Esophagus muscularis mucosa (tissue), 4 donors: ENCODE data around the gene PACSIN1. TPM values are rescaled to one million over a fixed set of nuclear protein-coding genes. Genes with fewer than 3 reads are reported as not detected.

Source experiments
- DNase-seq: peaks from one replicate; pipeline ENCODE4 v3.0.0-alpha.2; 2017; ENCODE audit errors: extremely low spot score
- H3K27ac ChIP-seq, 4 donors: fragments of 200-600 bp; sonication (generic); replicated peaks in 1 of 4; 1 replicate in 3 of 4; 2 replicates in 1 of 4; pipeline ENCODE4 v1.5.1; 2016 to 2019; ENCODE audit warnings: mild to moderate bottlenecking in 1 of 4
- H3K27me3 ChIP-seq, 4 donors: fragments of 200-600 bp; sonication (generic); one replicate each; pipeline versions ENCODE4 v1.5.1 to v1.6.0; 2016 to 2019
- H3K36me3 ChIP-seq, 4 donors: fragments of 200-600 bp; sonication (generic); one replicate each; pipeline ENCODE4 v1.5.1; 2016 to 2019
- H3K4me1 ChIP-seq, 4 donors: fragments of 200-600 bp; sonication (generic); one replicate each; pipeline ENCODE4 v1.5.1; 2016 to 2019
- H3K4me3 ChIP-seq, 4 donors: fragments of 200-600 bp; sonication (generic); 1 replicate in 2 of 4; 2 replicates in 2 of 4; pipeline ENCODE4 v1.5.1; 2016 to 2019; ENCODE audit warnings: mild to moderate bottlenecking in 4 of 4, moderate library complexity in 1 of 4
- H3K9me3 ChIP-seq, 4 donors: fragments of 200-600 bp; sonication (generic); 1 replicate in 3 of 4; 2 replicates in 1 of 4; pipeline ENCODE4 v1.5.1; 2016 to 2019
- EP300 ChIP-seq: sonication (generic); formaldehyde crosslinking; IDR thresholded peaks from one replicate; pipeline ENCODE4 v1.6.1; 2017; ENCODE audit warnings: antibody characterized with exemption
- POLR2A ChIP-seq: fragments of 450-650 bp; IDR thresholded peaks from one replicate; pipeline ENCODE4 v1.6.1; 2017; ENCODE audit warnings: antibody characterized with exemption, moderate library complexity, mild to moderate bottlenecking, low read depth
- POLR2AphosphoS5 ChIP-seq, 2 donors: sonication (generic); formaldehyde crosslinking; IDR thresholded peaks; one replicate each; pipeline ENCODE4 v1.6.1; 2017; ENCODE audit warnings: antibody characterized with exemption in 2 of 2
- WGBS: methylation state at CpG from one replicate; pipeline ENCODE4 v1.1.5; 2018; 5-methylcytosine and 5-hydroxymethylcytosine counted together
- intact Hi-C: fragments of 100-400 bp; cut with DNase I; formaldehyde crosslinking; loops from one replicate; pipeline ENCODE4 v1.15.1; 2023
- total RNA-seq, 4 donors: library from RNA; depleted of rRNA; stranded (reverse); fragments of >200 nt; gene quantifications; one replicate each; pipeline versions ENCODE4 v1.1.0 to v1.2.1, GENCODE V29; 2016
- TF ChIP-seq, protein P1 (sequence below), 3 experiments: fragments of 200-600 bp in 2 of 3; fragments of 450-650 bp in 1 of 3; sonication (generic) in 2 of 3; IDR thresholded peaks; one replicate each; pipeline ENCODE4 v1.5.1; 2017 to 2019; ENCODE audit warnings: antibody characterized with exemption in 3 of 3, mild to moderate bottlenecking in 2 of 3, moderate library complexity in 1 of 3

Gene PACSIN1
- total RNA-seq, 4 donors from 2014 or later, result 0.42 to 2.3 (median 1.7) TPM

DNA sequence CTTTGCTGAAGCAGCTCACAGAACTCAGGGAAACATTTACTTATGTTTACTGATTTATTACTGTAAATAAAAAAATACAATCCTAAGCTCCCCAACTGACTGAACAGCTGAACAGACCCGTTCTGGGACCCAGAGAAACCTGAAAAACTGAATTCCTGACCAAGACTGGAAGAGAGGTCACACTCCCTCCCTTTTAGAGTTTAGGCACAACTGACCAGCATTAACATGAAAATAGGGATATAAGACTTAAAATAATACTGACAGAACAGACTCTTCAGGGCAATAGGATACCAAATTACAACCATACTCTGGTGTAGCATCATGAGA, 28.3 kb upstream of the PACSIN1 start:
- TF ChIP-seq POLR2AphosphoS5 (IDR thresholded peaks at IDR 0.05) (no peak), EP300 (no peak), POLR2A (no peak)
- TF ChIP-seq, protein P1, sequence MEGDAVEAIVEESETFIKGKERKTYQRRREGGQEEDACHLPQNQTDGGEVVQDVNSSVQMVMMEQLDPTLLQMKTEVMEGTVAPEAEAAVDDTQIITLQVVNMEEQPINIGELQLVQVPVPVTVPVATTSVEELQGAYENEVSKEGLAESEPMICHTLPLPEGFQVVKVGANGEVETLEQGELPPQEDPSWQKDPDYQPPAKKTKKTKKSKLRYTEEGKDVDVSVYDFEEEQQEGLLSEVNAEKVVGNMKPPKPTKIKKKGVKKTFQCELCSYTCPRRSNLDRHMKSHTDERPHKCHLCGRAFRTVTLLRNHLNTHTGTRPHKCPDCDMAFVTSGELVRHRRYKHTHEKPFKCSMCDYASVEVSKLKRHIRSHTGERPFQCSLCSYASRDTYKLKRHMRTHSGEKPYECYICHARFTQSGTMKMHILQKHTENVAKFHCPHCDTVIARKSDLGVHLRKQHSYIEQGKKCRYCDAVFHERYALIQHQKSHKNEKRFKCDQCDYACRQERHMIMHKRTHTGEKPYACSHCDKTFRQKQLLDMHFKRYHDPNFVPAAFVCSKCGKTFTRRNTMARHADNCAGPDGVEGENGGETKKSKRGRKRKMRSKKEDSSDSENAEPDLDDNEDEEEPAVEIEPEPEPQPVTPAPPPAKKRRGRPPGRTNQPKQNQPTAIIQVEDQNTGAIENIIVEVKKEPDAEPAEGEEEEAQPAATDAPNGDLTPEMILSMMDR (IDR thresholded peaks at IDR 0.05), result no peak
- intact Hi-C loops, result no loop called here
- Histone ChIP-seq H3K9me3 (no peaks in the 10 kb centered on the region), H3K4me3 (no peak overlapping the region), H3K36me3 (no peaks in the 10 kb centered on the region), H3K27ac (no peak overlapping the region), H3K27me3 (no peaks in the 10 kb centered on the region), H3K4me1 (no peaks in the 10 kb centered on the region)
- DNase-seq, result no peak
- 69% methylated on average over 1 of the region's 1 CpG for WGBS

DNA sequence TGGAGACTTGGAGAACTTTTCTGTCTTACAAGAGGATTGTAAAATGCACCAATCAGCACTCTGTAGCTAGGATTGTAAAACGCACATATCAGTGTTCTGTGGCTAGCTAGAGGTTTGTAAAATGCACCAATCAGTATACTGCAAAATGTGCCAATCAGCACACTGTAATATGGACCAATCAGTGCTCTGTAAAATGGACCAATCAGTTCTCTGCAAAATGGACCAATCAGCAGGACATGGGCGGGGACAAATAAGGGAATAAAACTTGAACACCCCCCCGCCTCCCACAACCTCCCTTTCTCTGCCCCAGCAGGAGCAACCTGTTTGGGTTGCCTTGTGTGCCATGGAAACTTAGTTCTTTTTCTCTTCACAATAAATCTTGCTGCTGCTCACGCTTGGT, 27.2 kb upstream of the PACSIN1 start:
- no peak overlapping the region for H3K27ac ChIP-seq
- intact Hi-C loops, result no loop called here
- H3K36me3 ChIP-seq, result no peaks in the 10 kb centered on the region
- H3K9me3 ChIP-seq, result no peaks in the 10 kb centered on the region
- TF ChIP-seq POLR2AphosphoS5 (IDR thresholded peaks at IDR 0.05), result no peak
- TF ChIP-seq POLR2A, result no peak
- TF ChIP-seq, protein P1 (IDR thresholded peaks at IDR 0.05), result no peak
- TF ChIP-seq EP300, result no peak
- no peaks in the 10 kb centered on the region for H3K27me3 ChIP-seq
- H3K4me1 ChIP-seq, result no peaks in the 10 kb centered on the region
- 60% methylated on average over 4 of the region's 4 CpGs for WGBS
- DNase-seq, result no peak
- H3K4me3 ChIP-seq, result no peak overlapping the region

DNA sequence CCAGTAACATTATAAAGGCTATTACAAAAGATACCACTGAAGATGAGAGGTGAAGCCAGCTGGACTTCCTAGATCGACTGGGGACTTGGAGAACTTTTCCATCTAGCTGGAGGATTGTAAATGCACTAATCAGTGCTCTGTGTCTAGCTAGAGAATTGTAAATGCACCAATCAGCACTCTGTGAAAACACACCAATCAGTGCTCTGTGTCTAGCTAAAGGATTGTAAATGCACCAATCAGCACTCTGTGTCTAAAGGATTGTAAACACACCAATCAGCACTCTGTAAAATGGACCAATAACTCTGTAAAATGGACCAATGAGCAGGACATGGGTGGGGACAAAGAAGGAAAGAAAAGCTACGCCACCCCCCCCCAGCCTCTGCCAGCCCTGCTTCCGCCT, 26.4 kb upstream of the PACSIN1 start:
- no peaks in the 10 kb centered on the region for H3K27me3 ChIP-seq
- H3K4me1 ChIP-seq, result no peaks in the 10 kb centered on the region
- DNase-seq, result no peak
- H3K9me3 ChIP-seq, result no peaks in the 10 kb centered on the region
- no peak for TF ChIP-seq POLR2AphosphoS5 (IDR thresholded peaks at IDR 0.05)
- TF ChIP-seq POLR2A, result no peak
- TF ChIP-seq EP300, result no peak
- TF ChIP-seq, protein P1 (IDR thresholded peaks at IDR 0.05), result no peak
- no peak overlapping the region for H3K27ac ChIP-seq
- WGBS, result 90% methylated on average over 3 of the region's 3 CpGs
- no peaks in the 10 kb centered on the region for H3K36me3 ChIP-seq
- H3K4me3 ChIP-seq, result no peak overlapping the region
- intact Hi-C loops, result no loop called here

DNA sequence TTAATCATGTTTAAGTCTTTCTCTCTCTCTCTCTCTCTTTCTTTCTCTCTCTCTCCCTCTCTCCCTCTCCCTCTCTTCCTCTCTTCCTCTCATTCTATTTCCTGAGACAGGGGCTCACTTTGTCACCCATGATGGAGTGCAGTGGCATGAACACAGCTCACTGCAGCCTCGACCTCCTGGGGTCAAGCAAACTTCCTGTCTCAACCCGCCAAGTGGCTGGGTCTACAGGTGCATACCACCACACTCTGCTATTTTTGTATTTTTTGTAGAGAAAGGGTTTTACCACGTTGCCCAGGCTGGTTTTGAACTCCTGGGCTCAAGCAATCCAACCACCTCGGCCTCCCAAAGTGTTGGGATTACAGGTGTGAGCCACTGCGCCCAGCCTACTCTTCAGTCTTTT, 24.4 kb upstream of the PACSIN1 start:
- intact Hi-C loops, result no loop called here
- 52% methylated on average over 5 of the region's 5 CpGs for WGBS
- no peak for DNase-seq

More for the DNA sequence above, 24.4 kb upstream of the PACSIN1 start:
- Histone ChIP-seq H3K4me3 (no peak overlapping the region), H3K27me3 (no peaks in the 10 kb centered on the region), H3K36me3 (no peaks in the 10 kb centered on the region), H3K4me1 (no peaks in the 10 kb centered on the region), H3K27ac (no peak overlapping the region), H3K9me3 (no peaks in the 10 kb centered on the region)
- TF ChIP-seq POLR2A (no peak), EP300 (no peak), POLR2AphosphoS5 (IDR thresholded peaks at IDR 0.05) (no peak)
- TF ChIP-seq, protein P1 (IDR thresholded peaks at IDR 0.05), result no peak
